Stimulated activated CD8-positive, alpha-beta memory T cell treated with anti-CD3 and anti-CD28 coated beads, Interleukin-12 subunit alpha, Interleukin-12 subunit beta, amount 100 ng/mL, for 4 hours (primary cell): ENCODE measurements around the gene FNIP2.
"Not testable (repeated sequence)": the region's sequence is repeated elsewhere in the genome, so short reads cannot be mapped to it uniquely, and the experiment has no call there.

Source experiments
- DNase-seq: peaks from one replicate; pipeline ENCODE4 v3.0.0-alpha.2; 2020; ENCODE audit warnings: low read depth

FNIP2 gene

GRCh38 chr4:158793430-158793829 lies 24.6 kb downstream of the FNIP2 start:
- DNase-seq: not testable (repeated sequence)

GRCh38 chr4:158796370-158797140 lies 27.7 kb downstream of the FNIP2 start:
- no peak for DNase-seq

- no peak for DNase-seq
Measured at GRCh38 chr4:158798062-158798461, 29.2 kb downstream of the FNIP2 start.

- DNase-seq: no peak
Measured at GRCh38 chr4:158799013-158799770, 30.4 kb downstream of the FNIP2 start.

- DNase-seq: no peak
Measured at GRCh38 chr4:158799856-158800255, 31.0 kb downstream of the FNIP2 start.

GRCh38 chr4:158801066-158801465 lies 32.2 kb downstream of the FNIP2 start:
- DNase-seq: no peak

- DNase-seq: no peak
Measured at GRCh38 chr4:158801677-158802076, 32.9 kb downstream of the FNIP2 start.

GRCh38 chr4:158802914-158803313 lies 34.1 kb downstream of the FNIP2 start:
- no peak for DNase-seq

GRCh38 chr4:158805635-158806471 lies 37.0 kb downstream of the FNIP2 start:
- DNase-seq: no peak

GRCh38 chr4:158807691-158808090 lies 38.9 kb downstream of the FNIP2 start:
- DNase-seq: no peak

GRCh38 chr4:158808399-158808798 lies 39.6 kb downstream of the FNIP2 start:
- no peak for DNase-seq

GRCh38 chr4:158809208-158809607 lies 40.4 kb downstream of the FNIP2 start:
- DNase-seq: not testable (repeated sequence)

- DNase-seq: no peak
Measured at GRCh38 chr4:158809611-158810486, 41.0 kb downstream of the FNIP2 start.

- no peak for DNase-seq
Measured at GRCh38 chr4:158810487-158811215, 41.8 kb downstream of the FNIP2 start.

- no peak for DNase-seq
Measured at GRCh38 chr4:158811216-158811540, 42.4 kb downstream of the FNIP2 start.

GRCh38 chr4:158811704-158812103 lies 42.9 kb downstream of the FNIP2 start:
- DNase-seq: no peak

GRCh38 chr4:158812133-158812532 lies 43.3 kb downstream of the FNIP2 start:
- DNase-seq: no peak

GRCh38 chr4:158812543-158812942 lies 43.7 kb downstream of the FNIP2 start:
- DNase-seq: no peak

- no peak for DNase-seq
Measured at GRCh38 chr4:158813113-158813512, 44.3 kb downstream of the FNIP2 start.

- DNase-seq: no peak
Measured at GRCh38 chr4:158814207-158814606, 45.4 kb downstream of the FNIP2 start.
